Activated B cell treated with CpG ODN at 0.5 μM for 24 hours (primary cell): ENCODE data around the gene GXYLT2. TPM values are rescaled to one million over a fixed set of nuclear protein-coding genes. Genes with fewer than 3 reads are reported as not detected.
A peak's percentile ranks its signal among the peaks of the same experiment; 100 is the strongest.

Experiments used
- ATAC-seq: fragments of 200-7000 bp; cut with Tn5 transposase; one replicate; pipeline ENCODE4 v1.10.0; 2021; ENCODE audit warnings: low read depth, mild to moderate bottlenecking, moderate library complexity
- CTCF ChIA-PET: fragments of 350-600 bp; sonication (Branson Sonifier 250); formaldehyde crosslinking; loops from one replicate; lab custom pipeline; 2021; ENCODE audit warnings: antibody characterized with exemption; lab: Charles Lee
- POLR2A ChIA-PET: fragments of 350-600 bp; sonication (Branson Sonifier 250); formaldehyde crosslinking; loops from one replicate; lab custom pipeline; 2021; ENCODE audit warnings: antibody characterized with exemption; lab: Charles Lee
- DNase-seq: peaks from one replicate; pipeline ENCODE4 v3.0.0; 2022
- H3K27ac Mint-ChIP-seq: one replicate; pipeline ENCODE4 v1.8.0; 2020; ENCODE audit warnings: mixed read lengths
- H3K27me3 Mint-ChIP-seq: one replicate; pipeline ENCODE4 v1.8.0; 2021; ENCODE audit warnings: mixed read lengths
- H3K36me3 Mint-ChIP-seq: one replicate; pipeline ENCODE4 v1.8.0; 2021; ENCODE audit warnings: low read depth, mixed read lengths
- H3K4me1 Mint-ChIP-seq: one replicate; pipeline ENCODE4 v1.8.0; 2021; ENCODE audit warnings: mixed read lengths
- H3K4me3 Mint-ChIP-seq: one replicate; pipeline ENCODE4 v1.8.0; 2020; ENCODE audit warnings: mild to moderate bottlenecking, mixed read lengths
- H3K9me3 Mint-ChIP-seq: one replicate; pipeline ENCODE4 v1.8.0; 2020; ENCODE audit warnings: mixed read lengths
- CTCF ChIP-seq: fragments of 200-600 bp; IDR thresholded peaks from one replicate; pipeline ENCODE4 v1.8.0; 2022; ENCODE audit warnings: antibody characterized with exemption, mild to moderate bottlenecking
- intact Hi-C: fragments of 100-400 bp; cut with micrococcal nuclease; formaldehyde crosslinking; loops from one replicate; pipeline ENCODE4 v1.15.1; 2024
- total RNA-seq: library from RNA; stranded (reverse); gene quantifications from 2 replicates; pipeline ENCODE4 v1.2.3, GENCODE V29; 2022

Gene GXYLT2
- total RNA-seq, 1 donor from 2014 or later = not detected

- Mint-ChIP-seq H3K36me3 (peaks cover 26% of the 10 kb centered on the region), H3K4me3 (peak overlapping the region; percentile 92), H3K4me1 (peaks cover 45% of the 10 kb centered on the region), H3K9me3 (no peaks in the 10 kb centered on the region), H3K27ac (peak overlapping the region; percentile 79), H3K27me3 (no peaks in the 10 kb centered on the region)
- intact Hi-C loops = no loop called here
- ChIA-PET CTCF (no interaction called here), POLR2A (no interaction called here)
- TF ChIP-seq CTCF = no peak
- ATAC-seq (no peak), DNase-seq (no peak)
Measured at GRCh38 chr3:72847282-72847681, 40.6 kb upstream of the GXYLT2 start.

GRCh38 chr3:72847751-72848702 is 39.8 kb upstream of the GXYLT2 start, which contains the start of gene SHQ1:
SHQ1 (minus strand) TSS chr3:72848445; CDS start chr3:72848340, 105 bp downstream.
- TF ChIP-seq CTCF = no peak
- Mint-ChIP-seq H3K27ac (peak within 1 kb of the TSS; percentile 79), H3K4me3 (peak within 1 kb of the TSS; percentile 92), H3K4me1 (peaks cover 45% of the 10 kb centered on the region), H3K27me3 (no peaks in the 10 kb centered on the region), H3K36me3 (peaks cover 24% of the 10 kb centered on the region), H3K9me3 (no peaks in the 10 kb centered on the region)
- DNase-seq (peak; percentile 84), ATAC-seq (peak; percentile 95)
- intact Hi-C loops = loop anchor here (1.0 kb wide), 2 partner anchors 149 to 402 kb away; partner anchors contain the start of gene RYBP
- POLR2A ChIA-PET = no interaction called here
- CTCF ChIA-PET = interaction anchor here (0.6 kb wide), 1 partner anchor 212 kb away, joined by 3 read pairs; no protein-coding TSS in a partner anchor

- ChIA-PET POLR2A (no interaction called here), CTCF (interaction anchor here (0.6 kb wide), 1 partner anchor 211 kb away, joined by 3 read pairs; no protein-coding TSS in a partner anchor)
- no peak for DNase-seq
- Mint-ChIP-seq H3K27me3 (no peaks in the 10 kb centered on the region), H3K27ac (peak overlapping the region; percentile 79), H3K36me3 (peaks cover 19% of the 10 kb centered on the region), H3K4me3 (peak overlapping the region; percentile 92), H3K9me3 (no peaks in the 10 kb centered on the region), H3K4me1 (peaks cover 45% of the 10 kb centered on the region)
- intact Hi-C loops = loop anchor here (1.0 kb wide), 2 partner anchors 149 to 402 kb away; partner anchors contain the start of gene RYBP
- TF ChIP-seq CTCF = no peak
- peak; percentile 31 for ATAC-seq
Measured at GRCh38 chr3:72848703-72849081, 39.2 kb upstream of the GXYLT2 start.

- intact Hi-C loops = no loop called here
- ATAC-seq = no peak
- H3K4me1 Mint-ChIP-seq = no peaks in the 10 kb centered on the region
Measured at GRCh38 chr3:72855001-72855400, 32.8 kb upstream of the GXYLT2 start.

More at GRCh38 chr3:72855001-72855400, 32.8 kb upstream of the GXYLT2 start:
- ChIA-PET CTCF (no interaction called here), POLR2A (no interaction called here)
- no peak for TF ChIP-seq CTCF
- peaks cover 11% of the 10 kb centered on the region for H3K27me3 Mint-ChIP-seq
- H3K4me3 Mint-ChIP-seq = no peak overlapping the region
- no peaks in the 10 kb centered on the region for H3K36me3 Mint-ChIP-seq
- DNase-seq = no peak
- H3K9me3 Mint-ChIP-seq = no peaks in the 10 kb centered on the region
- H3K27ac Mint-ChIP-seq = no peak overlapping the region
